ENCODE measurements around the gene TUBA3E. TPM values are rescaled to one million over a fixed set of nuclear protein-coding genes. Genes with fewer than 3 reads are reported as not detected.
A peak's percentile ranks its signal among the peaks of the same experiment; 100 is the strongest.

TUBA3E gene
- total and polyA plus RNA-seq, 2 of the 13 experiments (the other 11 are each of a cell fraction or from before 2014, with no cell fraction given), result not detected

DNA sequence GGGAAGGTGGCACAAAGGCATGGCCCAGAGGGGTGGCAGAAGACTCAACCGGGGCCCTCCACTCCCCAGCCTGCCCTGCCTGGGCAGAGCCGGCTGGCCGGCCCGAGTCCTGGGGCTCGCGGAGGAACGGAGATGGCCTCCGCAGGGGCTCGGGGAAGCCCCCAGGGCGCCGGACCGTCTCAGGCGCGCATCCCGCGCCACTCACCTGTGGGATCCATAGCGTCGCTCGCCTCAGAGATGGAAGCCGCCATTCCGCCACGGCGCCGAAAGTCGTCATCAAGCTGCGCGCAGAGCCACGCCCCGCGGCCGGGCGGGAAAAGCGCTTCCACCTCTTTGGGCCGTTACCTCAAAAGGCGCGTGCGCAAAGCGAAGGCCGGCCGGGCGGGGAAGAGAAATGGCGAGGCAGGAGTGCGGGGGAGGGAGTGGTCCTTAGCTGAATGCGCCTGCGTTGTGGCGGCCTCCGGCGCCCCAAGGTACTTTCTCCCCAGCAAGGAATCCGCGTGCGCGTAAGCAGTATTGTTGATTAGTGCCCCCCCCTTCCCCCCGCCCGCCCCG, 16.8 kb downstream of the TUBA3E start, which contains the start of gene SMPD4 (continued):
- TF ChIP-seq, protein P1, sequence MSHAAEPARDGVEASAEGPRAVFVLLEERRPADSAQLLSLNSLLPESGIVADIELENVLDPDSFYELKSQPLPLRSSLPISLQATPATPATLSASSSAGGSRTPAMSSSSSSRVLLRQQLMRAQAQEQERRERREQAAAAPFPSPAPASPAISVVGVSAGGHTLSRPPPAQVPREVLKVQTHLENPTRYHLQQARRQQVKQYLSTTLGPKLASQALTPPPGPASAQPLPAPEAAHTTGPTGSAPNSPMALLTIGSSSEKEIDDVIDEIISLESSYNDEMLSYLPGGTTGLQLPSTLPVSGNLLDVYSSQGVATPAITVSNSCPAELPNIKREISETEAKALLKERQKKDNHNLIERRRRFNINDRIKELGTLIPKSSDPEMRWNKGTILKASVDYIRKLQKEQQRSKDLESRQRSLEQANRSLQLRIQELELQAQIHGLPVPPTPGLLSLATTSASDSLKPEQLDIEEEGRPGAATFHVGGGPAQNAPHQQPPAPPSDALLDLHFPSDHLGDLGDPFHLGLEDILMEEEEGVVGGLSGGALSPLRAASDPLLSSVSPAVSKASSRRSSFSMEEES (CRISPR knock-in tag; IDR thresholded peaks at IDR 0.05), result peak; percentile 71
- TF ChIP-seq ZFP82 (CRISPR knock-in tag; IDR thresholded peaks at IDR 0.05; ENCODE audit: borderline replicate concordance) (no peak), HNRNPK (IDR thresholded peaks at IDR 0.05; ENCODE audit: low read depth, low read length, poor library complexity, severe bottlenecking) (peak; percentile 74), HOXA9 (CRISPR knock-in tag; IDR thresholded peaks at IDR 0.05; ENCODE audit: borderline replicate concordance) (no peak), ATF1 (CRISPR knock-in tag; IDR thresholded peaks at IDR 0.05) (peak; percentile 98), DNMT1 (CRISPR knock-in tag; IDR thresholded peaks at IDR 0.05) (no peak), CEBPG (CRISPR knock-in tag; IDR thresholded peaks at IDR 0.05) (no peak), SNAPC2 (CRISPR knock-in tag; IDR thresholded peaks at IDR 0.05) (0 out of 2 replicates have a peak, but pooled peaks have one; percentile 81), ZNF607 (CRISPR knock-in tag; IDR thresholded peaks at IDR 0.05; ENCODE audit: borderline replicate concordance) (peak; percentile 54), SYNCRIP (IDR thresholded peaks at IDR 0.05; ENCODE audit: insufficient read depth, low read depth, low read length) (no peak), HMG20B (CRISPR knock-in tag; conservative IDR thresholded peaks at IDR 0.05) (no peak), ZNF234 (CRISPR knock-in tag; conservative IDR thresholded peaks at IDR 0.05) (no peak)
- TF ChIP-seq, protein P2, sequence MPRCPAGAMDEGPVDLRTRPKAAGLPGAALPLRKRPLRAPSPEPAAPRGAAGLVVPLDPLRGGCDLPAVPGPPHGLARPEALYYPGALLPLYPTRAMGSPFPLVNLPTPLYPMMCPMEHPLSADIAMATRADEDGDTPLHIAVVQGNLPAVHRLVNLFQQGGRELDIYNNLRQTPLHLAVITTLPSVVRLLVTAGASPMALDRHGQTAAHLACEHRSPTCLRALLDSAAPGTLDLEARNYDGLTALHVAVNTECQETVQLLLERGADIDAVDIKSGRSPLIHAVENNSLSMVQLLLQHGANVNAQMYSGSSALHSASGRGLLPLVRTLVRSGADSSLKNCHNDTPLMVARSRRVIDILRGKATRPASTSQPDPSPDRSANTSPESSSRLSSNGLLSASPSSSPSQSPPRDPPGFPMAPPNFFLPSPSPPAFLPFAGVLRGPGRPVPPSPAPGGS (CRISPR knock-in tag; IDR thresholded peaks at IDR 0.05), result no peak
- TF ChIP-seq, protein P3, sequence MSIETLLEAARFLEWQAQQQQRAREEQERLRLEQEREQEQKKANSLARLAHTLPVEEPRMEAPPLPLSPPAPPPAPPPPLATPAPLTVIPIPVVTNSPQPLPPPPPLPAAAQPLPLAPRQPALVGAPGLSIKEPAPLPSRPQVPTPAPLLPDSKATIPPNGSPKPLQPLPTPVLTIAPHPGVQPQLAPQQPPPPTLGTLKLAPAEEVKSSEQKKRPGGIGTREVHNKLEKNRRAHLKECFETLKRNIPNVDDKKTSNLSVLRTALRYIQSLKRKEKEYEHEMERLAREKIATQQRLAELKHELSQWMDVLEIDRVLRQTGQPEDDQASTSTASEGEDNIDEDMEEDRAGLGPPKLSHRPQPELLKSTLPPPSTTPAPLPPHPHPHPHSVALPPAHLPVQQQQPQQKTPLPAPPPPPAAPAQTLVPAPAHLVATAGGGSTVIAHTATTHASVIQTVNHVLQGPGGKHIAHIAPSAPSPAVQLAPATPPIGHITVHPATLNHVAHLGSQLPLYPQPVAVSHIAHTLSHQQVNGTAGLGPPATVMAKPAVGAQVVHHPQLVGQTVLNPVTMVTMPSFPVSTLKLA (IDR thresholded peaks at IDR 0.05), result peak; percentile 36; the same call in 1 of the 2 replicates
- TF ChIP-seq, protein P4, sequence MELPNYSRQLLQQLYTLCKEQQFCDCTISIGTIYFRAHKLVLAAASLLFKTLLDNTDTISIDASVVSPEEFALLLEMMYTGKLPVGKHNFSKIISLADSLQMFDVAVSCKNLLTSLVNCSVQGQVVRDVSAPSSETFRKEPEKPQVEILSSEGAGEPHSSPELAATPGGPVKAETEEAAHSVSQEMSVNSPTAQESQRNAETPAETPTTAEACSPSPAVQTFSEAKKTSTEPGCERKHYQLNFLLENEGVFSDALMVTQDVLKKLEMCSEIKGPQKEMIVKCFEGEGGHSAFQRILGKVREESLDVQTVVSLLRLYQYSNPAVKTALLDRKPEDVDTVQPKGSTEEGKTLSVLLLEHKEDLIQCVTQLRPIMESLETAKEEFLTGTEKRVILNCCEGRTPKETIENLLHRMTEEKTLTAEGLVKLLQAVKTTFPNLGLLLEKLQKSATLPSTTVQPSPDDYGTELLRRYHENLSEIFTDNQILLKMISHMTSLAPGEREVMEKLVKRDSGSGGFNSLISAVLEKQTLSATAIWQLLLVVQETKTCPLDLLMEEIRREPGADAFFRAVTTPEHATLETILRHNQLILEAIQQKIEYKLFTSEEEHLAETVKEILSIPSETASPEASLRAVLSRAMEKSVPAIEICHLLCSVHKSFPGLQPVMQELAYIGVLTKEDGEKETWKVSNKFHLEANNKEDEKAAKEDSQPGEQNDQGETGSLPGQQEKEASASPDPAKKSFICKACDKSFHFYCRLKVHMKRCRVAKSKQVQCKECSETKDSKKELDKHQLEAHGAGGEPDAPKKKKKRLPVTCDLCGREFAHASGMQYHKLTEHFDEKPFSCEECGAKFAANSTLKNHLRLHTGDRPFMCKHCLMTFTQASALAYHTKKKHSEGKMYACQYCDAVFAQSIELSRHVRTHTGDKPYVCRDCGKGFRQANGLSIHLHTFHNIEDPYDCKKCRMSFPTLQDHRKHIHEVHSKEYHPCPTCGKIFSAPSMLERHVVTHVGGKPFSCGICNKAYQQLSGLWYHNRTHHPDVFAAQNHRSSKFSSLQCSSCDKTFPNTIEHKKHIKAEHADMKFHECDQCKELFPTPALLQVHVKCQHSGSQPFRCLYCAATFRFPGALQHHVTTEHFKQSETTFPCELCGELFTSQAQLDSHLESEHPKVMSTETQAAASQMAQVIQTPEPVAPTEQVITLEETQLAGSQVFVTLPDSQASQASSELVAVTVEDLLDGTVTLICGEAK (IDR thresholded peaks at IDR 0.05), result no peak
- TF ChIP-seq, protein P4 (CRISPR knock-in tag; IDR thresholded peaks at IDR 0.05), result peak; percentile 83
- TF ChIP-seq, protein P5, sequence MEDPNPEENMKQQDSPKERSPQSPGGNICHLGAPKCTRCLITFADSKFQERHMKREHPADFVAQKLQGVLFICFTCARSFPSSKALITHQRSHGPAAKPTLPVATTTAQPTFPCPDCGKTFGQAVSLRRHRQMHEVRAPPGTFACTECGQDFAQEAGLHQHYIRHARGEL (CRISPR knock-in tag; IDR thresholded peaks at IDR 0.05), result no peak

All from HepG2 (cell line).